CD14-positive monocyte (primary cell): Measurements from ENCODE around the gene XPR1. TPM values are rescaled to one million over a fixed set of nuclear protein-coding genes. Genes with fewer than 3 reads are reported as not detected.

Experiments used
- DNase-seq, 3 donors: peaks; one replicate each; pipeline ENCODE4 v3.0.0-alpha.2; 2011 to 2022
- H2AFZ ChIP-seq: 2 replicates; pipeline ENCODE4 v1.6.0; 2012; ENCODE audit warnings: mild to moderate bottlenecking, low read depth, low read length, inconsistent platforms; ENCODE audit not compliant: insufficient read depth, poor library complexity, severe bottlenecking
- H3K27ac ChIP-seq, 2 donors: 1 replicate in 1 of 2; 2 replicates in 1 of 2; pipeline ENCODE4 v1.5.1; 2012 to 2013; ENCODE audit warnings: low read length in 2 of 2, control low read depth in 1 of 2, inconsistent platforms in 1 of 2, low read depth in 1 of 2, mild to moderate bottlenecking in 1 of 2
- H3K27me3 ChIP-seq, 2 donors: one replicate each; pipeline versions ENCODE4 v1.6.0 to v1.6.1; 2011 to 2013; ENCODE audit warnings: low read length in 2 of 2; ENCODE audit not compliant: control insufficient read depth in 2 of 2, insufficient read depth in 2 of 2
- H3K36me3 ChIP-seq, 2 donors: replicated peaks in 1 of 2; 1 replicate in 1 of 2; 2 replicates in 1 of 2; pipeline versions ENCODE4 v1.5.1 to v1.6.1; 2012 to 2013; ENCODE audit warnings: low read length in 2 of 2, control low read depth in 1 of 2, inconsistent platforms in 1 of 2, mild to moderate bottlenecking in 1 of 2; ENCODE audit not compliant: insufficient read depth in 2 of 2, control insufficient read depth in 1 of 2
- H3K4me1 ChIP-seq, 2 donors: 1 replicate in 1 of 2; 2 replicates in 1 of 2; pipeline versions ENCODE4 v1.5.1 to v1.6.1; 2012 to 2013; ENCODE audit warnings: low read length in 2 of 2, control low read depth in 1 of 2, inconsistent platforms in 1 of 2, mild to moderate bottlenecking in 1 of 2, moderate library complexity in 1 of 2; ENCODE audit not compliant: insufficient read depth in 2 of 2, control insufficient read depth in 1 of 2
- H3K4me2 ChIP-seq: replicated peaks from 2 replicates; pipeline ENCODE3; 2012; ENCODE audit warnings: low read length, moderate library complexity, mild to moderate bottlenecking; ENCODE audit not compliant: poor library complexity, severe bottlenecking; ENCODE audit errors: extremely low read depth
- H3K4me3 ChIP-seq, 3 experiments: fragments of 200-600 bp in 1 of 3; sonication (generic) in 1 of 3; replicated peaks in 1 of 3; 1 replicate in 2 of 3; 2 replicates in 1 of 3; pipeline ENCODE4 v1.5.1; 2011 to 2013; ENCODE audit warnings: low read length in 3 of 3, mild to moderate bottlenecking in 3 of 3, control low read depth in 2 of 3, low read depth in 2 of 3, inconsistent platforms in 1 of 3, moderate library complexity in 1 of 3
- H3K79me2 ChIP-seq: 2 replicates; pipeline ENCODE4 v1.6.0; 2012; ENCODE audit warnings: mild to moderate bottlenecking, control low read depth, inconsistent platforms, low read length, moderate library complexity; ENCODE audit not compliant: insufficient read depth
- H3K9ac ChIP-seq: 2 replicates; pipeline ENCODE4 v1.6.0; 2017; ENCODE audit warnings: low read length, mild to moderate bottlenecking; ENCODE audit not compliant: insufficient read depth, poor library complexity, severe bottlenecking
- H3K9me3 ChIP-seq, 2 donors: replicated peaks in 1 of 2; 1 replicate in 1 of 2; 2 replicates in 1 of 2; pipeline versions ENCODE4 v1.5.1 to v1.6.1; 2012 to 2013; ENCODE audit warnings: low read length in 2 of 2, control low read depth in 1 of 2; ENCODE audit not compliant: control insufficient read depth in 1 of 2, insufficient read depth in 1 of 2
- H4K20me1 ChIP-seq: 2 replicates; pipeline ENCODE4 v1.6.0; 2012; ENCODE audit warnings: mild to moderate bottlenecking, low read length, control low read depth, moderate library complexity; ENCODE audit not compliant: insufficient read depth
- H3K27ac Mint-ChIP-seq, 7 donors: one replicate each; pipeline ENCODE4 v1.8.0; 2020; ENCODE audit warnings: mild to moderate bottlenecking in 7 of 7, mixed read lengths in 7 of 7, moderate library complexity in 6 of 7, inconsistent platforms in 2 of 7
- H3K27me3 Mint-ChIP-seq, 3 donors: one replicate each; pipeline ENCODE4 v1.8.0; 2021 to 2022; ENCODE audit warnings: low read depth in 3 of 3, mild to moderate bottlenecking in 3 of 3, mixed read lengths in 3 of 3, moderate library complexity in 3 of 3, inconsistent platforms in 1 of 3
- H3K36me3 Mint-ChIP-seq, 2 donors: one replicate each; pipeline ENCODE4 v1.8.0; 2020; ENCODE audit warnings: mixed read lengths in 2 of 2, inconsistent platforms in 1 of 2, mild to moderate bottlenecking in 1 of 2
- H3K4me1 Mint-ChIP-seq: one replicate; pipeline ENCODE4 v1.8.0; 2020; ENCODE audit warnings: mild to moderate bottlenecking, mixed read lengths
- H3K4me3 Mint-ChIP-seq, 2 donors: one replicate each; pipeline ENCODE4 v1.8.0; 2020; ENCODE audit warnings: mild to moderate bottlenecking in 2 of 2, mixed read lengths in 2 of 2, moderate library complexity in 1 of 2
- H3K9me3 Mint-ChIP-seq, 7 donors: one replicate each; pipeline ENCODE4 v1.8.0; 2020 to 2022; ENCODE audit warnings: mixed read lengths in 7 of 7, mild to moderate bottlenecking in 6 of 7, moderate library complexity in 6 of 7, inconsistent platforms in 2 of 7
- CTCF ChIP-seq: fragments of 200-600 bp; IDR thresholded peaks from one replicate; pipeline ENCODE4 v1.8.0; 2022; ENCODE audit warnings: antibody characterized with exemption, mild to moderate bottlenecking
- WGBS: methylation state at CpG from one replicate; pipeline ENCODE4 v1.1.5; 2013; ENCODE audit warnings: missing lambda C conversion rate; ENCODE audit not compliant: insufficient coverage; 5-methylcytosine and 5-hydroxymethylcytosine counted together
- intact Hi-C, 2 donors: fragments of 100-400 bp; cut with micrococcal nuclease; formaldehyde crosslinking; loops; one replicate each; pipeline versions ENCODE4 v1.15.0 to v1.15.1; 2023
- polyA plus RNA-seq, 3 donors: library from polyadenylated mRNA; depleted of rRNA in 1 of 3; unstranded in 2 of 3; stranded (reverse) in 1 of 3; fragments of 300-500 nt in 2 of 3; fragments of >200 nt in 1 of 3; fragmentation: Illumina TruSeq in 2 of 3; gene quantifications; 1 replicate in 2 of 3; 2 replicates in 1 of 3; pipeline ENCODE4 v1.2.3, GENCODE V29; 2012 to 2021

XPR1 gene
- polyA plus RNA-seq, 3 donors: 4.7 to 12.5 (median 8.7) TPM

- H3K36me3 Mint-ChIP-seq: peaks cover 0 to 2% of the 10 kb centered on the region in 2 donors
- H3K4me1 Mint-ChIP-seq: peaks cover 21% of the 10 kb centered on the region
- Histone ChIP-seq H2AFZ (peak overlapping the region; percentile 19), H3K36me3 (no peaks in the 10 kb centered on the region), H3K27me3 (no peaks in the 10 kb centered on the region), H3K4me1 (peaks cover 5 to 7% of the 10 kb centered on the region in 2 donors), H3K9ac (no peak overlapping the region), H3K9me3 (no peaks in the 10 kb centered on the region), H3K79me2 (no peaks in the 10 kb centered on the region), H3K4me2 (no peak overlapping the region), H3K27ac (peak overlapping the region in 1 of 2 donors; percentile 42), H4K20me1 (no peaks in the 10 kb centered on the region), H3K4me3 (no peak overlapping the region)
- H3K27me3 Mint-ChIP-seq: peaks cover 0 to 2% (median 0%) of the 10 kb centered on the region in 3 donors
- WGBS: 100% methylated on average over 1 of the region's 9 CpGs
- H3K4me3 Mint-ChIP-seq: no peak overlapping the region
- DNase-seq: peak; percentile 41 to 65 (median 45)
- TF ChIP-seq CTCF: no peak
- H3K9me3 Mint-ChIP-seq: peaks cover 0 to 2% (median 0%) of the 10 kb centered on the region in 7 donors
- peak overlapping the region in 5 of 7 donors; percentile 32 to 61 (median 47) for H3K27ac Mint-ChIP-seq
- intact Hi-C loops: no loop called here
Measured at GRCh38 chr1:180611016-180611930, 20.5 kb upstream of the XPR1 start.

- H3K27me3 ChIP-seq: no peaks in the 10 kb centered on the region
- H3K4me1 ChIP-seq: peaks cover 10 to 11% of the 10 kb centered on the region in 2 donors
- DNase-seq: no peak
- no peak overlapping the region for H2AFZ ChIP-seq
- H3K36me3 ChIP-seq: no peaks in the 10 kb centered on the region
- Mint-ChIP-seq H3K36me3 (peaks cover 0 to 2% of the 10 kb centered on the region in 2 donors), H3K4me1 (peaks cover 21% of the 10 kb centered on the region), H3K4me3 (no peak overlapping the region), H3K27me3 (peaks cover 0 to 2% (median 0%) of the 10 kb centered on the region in 3 donors), H3K27ac (no peak overlapping the region), H3K9me3 (peaks cover 0 to 2% (median 0%) of the 10 kb centered on the region in 7 donors)
- no peaks in the 10 kb centered on the region for H3K79me2 ChIP-seq
- H3K4me3 ChIP-seq: no peak overlapping the region
- WGBS: no CpG with 5 or more reads among the region's 1 CpG
- no peak overlapping the region for H3K4me2 ChIP-seq
- no peaks in the 10 kb centered on the region for H4K20me1 ChIP-seq
- no peak for TF ChIP-seq CTCF
- H3K9me3 ChIP-seq: no peaks in the 10 kb centered on the region
- intact Hi-C loops: no loop called here
- H3K9ac ChIP-seq: no peak overlapping the region
- no peak overlapping the region for H3K27ac ChIP-seq
Measured at GRCh38 chr1:180612632-180613031, 19.2 kb upstream of the XPR1 start.
